RWPE2 (cell line): ENCODE results near the gene TSPAN4.

Source experiments
- ATAC-seq: fragments of 200-7000 bp; cut with Tn5 transposase; 3 replicates; pipeline ENCODE4 v1.9.1; 2021; ENCODE audit warnings: low read depth
- DNase-seq: peaks from one replicate; pipeline ENCODE4 v3.0.0-alpha.2; 2020; ENCODE audit warnings: low spot score
- H3K27ac ChIP-seq: fragments of 450-650 bp; 2 replicates; pipeline ENCODE4 v1.5.1; 2017; ENCODE audit warnings: mild to moderate bottlenecking; ENCODE audit not compliant: poor library complexity, severe bottlenecking
- H3K27me3 ChIP-seq: fragments of 250-450 bp; sonication (Bioruptor Pico); 2 replicates; pipeline ENCODE4 v1.5.1; 2021; ENCODE audit warnings: mild to moderate bottlenecking, moderate library complexity; ENCODE audit not compliant: insufficient read depth, poor library complexity, severe bottlenecking
- H3K36me3 ChIP-seq: fragments of 250-450 bp; sonication (Bioruptor Pico); 2 replicates; pipeline ENCODE4 v1.5.1; 2020; ENCODE audit warnings: low read depth, mild to moderate bottlenecking, moderate library complexity
- H3K4me1 ChIP-seq: fragments of 250-450 bp; sonication (Bioruptor Pico); 2 replicates; pipeline ENCODE4 v1.5.1; 2021; ENCODE audit warnings: mild to moderate bottlenecking, moderate library complexity; ENCODE audit not compliant: insufficient read depth, poor library complexity, severe bottlenecking
- H3K4me3 ChIP-seq: fragments of 250-450 bp; sonication (Bioruptor Pico); 2 replicates; pipeline ENCODE4 v1.5.1; 2021; ENCODE audit warnings: mild to moderate bottlenecking, moderate library complexity; ENCODE audit not compliant: severe bottlenecking
- H3K9me3 ChIP-seq: fragments of 250-450 bp; sonication (Bioruptor Pico); 2 replicates; pipeline ENCODE4 v1.5.1; 2021; ENCODE audit warnings: mild to moderate bottlenecking, moderate library complexity; ENCODE audit not compliant: severe bottlenecking
- TF ChIP-seq, protein P1 (sequence below): fragments of 450-650 bp; IDR thresholded peaks from one replicate; pipeline ENCODE4 v1.5.1; 2017; ENCODE audit warnings: mild to moderate bottlenecking, moderate library complexity; ENCODE audit not compliant: poor library complexity, severe bottlenecking

Gene TSPAN4

DNA sequence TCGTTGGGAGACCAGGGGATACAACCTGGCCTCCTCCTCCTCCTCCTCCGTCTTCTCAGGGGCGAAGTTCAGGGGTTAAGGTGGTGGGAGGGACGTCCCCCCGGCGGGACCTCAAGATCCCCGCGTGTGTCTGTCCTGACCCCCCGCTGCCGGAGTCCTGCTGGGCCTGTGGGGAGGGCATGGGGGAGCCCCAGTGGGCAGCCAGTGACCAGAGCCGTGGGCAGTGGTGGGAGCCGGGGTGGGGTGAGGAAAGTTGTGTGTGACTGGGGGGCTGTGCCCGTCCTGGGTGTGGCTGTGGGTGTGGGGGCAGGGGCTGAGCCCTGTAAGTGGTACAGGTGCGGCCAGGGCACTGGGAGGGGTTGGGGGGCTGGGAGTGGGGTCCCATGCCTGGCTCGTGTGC, 10.1 kb downstream of the TSPAN4 start:
- H3K4me1 ChIP-seq = no peaks in the 10 kb centered on the region
- peaks cover 9% of the 10 kb centered on the region for H3K36me3 ChIP-seq
- H3K27ac ChIP-seq = no peak overlapping the region
- no peak for DNase-seq
- ATAC-seq = no peak
- no peak overlapping the region for H3K4me3 ChIP-seq
- H3K27me3 ChIP-seq = no peaks in the 10 kb centered on the region
- TF ChIP-seq, protein P1, sequence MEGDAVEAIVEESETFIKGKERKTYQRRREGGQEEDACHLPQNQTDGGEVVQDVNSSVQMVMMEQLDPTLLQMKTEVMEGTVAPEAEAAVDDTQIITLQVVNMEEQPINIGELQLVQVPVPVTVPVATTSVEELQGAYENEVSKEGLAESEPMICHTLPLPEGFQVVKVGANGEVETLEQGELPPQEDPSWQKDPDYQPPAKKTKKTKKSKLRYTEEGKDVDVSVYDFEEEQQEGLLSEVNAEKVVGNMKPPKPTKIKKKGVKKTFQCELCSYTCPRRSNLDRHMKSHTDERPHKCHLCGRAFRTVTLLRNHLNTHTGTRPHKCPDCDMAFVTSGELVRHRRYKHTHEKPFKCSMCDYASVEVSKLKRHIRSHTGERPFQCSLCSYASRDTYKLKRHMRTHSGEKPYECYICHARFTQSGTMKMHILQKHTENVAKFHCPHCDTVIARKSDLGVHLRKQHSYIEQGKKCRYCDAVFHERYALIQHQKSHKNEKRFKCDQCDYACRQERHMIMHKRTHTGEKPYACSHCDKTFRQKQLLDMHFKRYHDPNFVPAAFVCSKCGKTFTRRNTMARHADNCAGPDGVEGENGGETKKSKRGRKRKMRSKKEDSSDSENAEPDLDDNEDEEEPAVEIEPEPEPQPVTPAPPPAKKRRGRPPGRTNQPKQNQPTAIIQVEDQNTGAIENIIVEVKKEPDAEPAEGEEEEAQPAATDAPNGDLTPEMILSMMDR = no peak
- no peaks in the 10 kb centered on the region for H3K9me3 ChIP-seq

DNA sequence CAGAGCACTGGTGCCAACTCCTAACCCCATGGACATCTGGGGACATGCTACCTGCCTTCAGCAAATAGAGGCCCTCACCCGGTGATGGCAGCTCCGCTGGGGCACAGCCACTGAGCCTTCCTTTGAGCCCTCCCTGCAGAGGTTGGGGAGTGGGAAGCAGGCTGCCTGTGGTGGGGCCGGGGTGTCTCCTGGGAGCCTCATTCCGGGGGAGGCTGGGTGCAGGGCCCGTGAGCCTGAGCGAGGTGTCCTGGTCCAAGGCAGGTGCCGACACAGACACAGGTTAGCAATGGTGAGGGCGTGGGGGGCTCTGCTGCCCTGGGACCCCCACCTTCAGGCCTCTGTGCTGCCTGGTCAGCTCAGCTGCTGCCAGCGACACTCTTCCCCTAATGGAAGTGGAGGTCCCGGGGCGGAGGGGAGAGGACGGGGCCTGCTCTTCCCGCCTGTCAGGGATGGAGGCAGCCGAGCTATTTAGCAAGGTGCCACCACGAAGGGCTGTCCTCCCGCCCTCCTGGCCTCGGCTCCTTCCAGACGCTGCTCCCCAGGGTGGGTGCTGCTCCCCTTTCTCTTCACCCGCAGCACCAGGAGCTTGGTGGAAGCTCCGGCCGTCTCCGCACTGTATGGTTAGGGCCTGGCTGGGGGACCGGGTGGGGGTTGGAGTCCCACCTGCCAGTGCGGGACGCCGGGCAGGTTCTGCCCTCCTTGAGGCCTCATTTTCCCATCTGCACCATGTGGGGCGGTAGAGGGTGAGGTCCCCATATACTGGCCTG, 11.2 kb downstream of the TSPAN4 start:
- Histone ChIP-seq H3K27ac (no peak overlapping the region), H3K4me1 (no peaks in the 10 kb centered on the region), H3K9me3 (no peaks in the 10 kb centered on the region), H3K36me3 (peaks cover 5% of the 10 kb centered on the region), H3K4me3 (no peak overlapping the region), H3K27me3 (no peaks in the 10 kb centered on the region)
- ATAC-seq (no peak), DNase-seq (no peak)
- TF ChIP-seq, protein P1 = no peak

DNA sequence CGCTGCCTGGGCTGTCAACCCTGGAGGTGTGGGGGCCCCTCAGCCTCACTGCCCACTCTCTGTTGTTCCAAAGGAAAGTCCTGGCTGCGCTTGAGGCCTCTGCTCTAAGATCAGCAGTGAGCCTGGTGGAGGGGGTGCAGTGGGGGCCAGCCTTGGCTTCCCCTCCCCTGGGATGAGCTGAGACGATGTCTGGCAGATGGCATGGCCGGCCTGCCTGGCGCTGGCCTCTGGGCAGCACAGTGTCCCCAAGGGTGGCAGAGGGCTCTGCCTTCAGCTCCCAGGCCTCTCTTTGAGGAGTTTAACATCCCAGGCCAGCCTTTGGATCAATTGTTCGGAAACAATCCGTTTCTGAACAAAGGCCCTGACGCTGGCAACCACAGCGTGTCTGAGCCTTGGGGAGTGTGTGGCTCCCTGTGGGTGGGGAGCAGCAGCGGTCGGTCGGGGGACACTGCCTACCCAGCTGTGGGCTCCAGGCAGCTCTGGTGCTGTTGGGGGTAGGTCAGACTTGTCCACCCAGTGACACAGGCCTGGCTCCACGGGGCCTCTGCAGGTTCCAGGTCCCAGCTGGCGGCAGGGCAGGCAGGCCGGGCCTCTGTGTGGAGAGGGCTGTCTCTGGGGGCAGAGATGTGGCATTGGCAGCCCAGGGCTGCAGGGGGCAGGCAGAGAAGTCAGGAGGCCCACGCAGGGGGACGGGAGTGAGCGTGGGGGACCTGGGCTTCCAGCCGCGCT, 12.1 kb downstream of the TSPAN4 start:
- Histone ChIP-seq H3K27me3 (no peaks in the 10 kb centered on the region), H3K9me3 (no peaks in the 10 kb centered on the region), H3K4me3 (no peak overlapping the region), H3K27ac (no peak overlapping the region), H3K36me3 (no peaks in the 10 kb centered on the region; the same call in 1 of the 2 replicates), H3K4me1 (no peaks in the 10 kb centered on the region)
- no peak for DNase-seq
- no peak for ATAC-seq
- TF ChIP-seq, protein P1 = no peak

DNA sequence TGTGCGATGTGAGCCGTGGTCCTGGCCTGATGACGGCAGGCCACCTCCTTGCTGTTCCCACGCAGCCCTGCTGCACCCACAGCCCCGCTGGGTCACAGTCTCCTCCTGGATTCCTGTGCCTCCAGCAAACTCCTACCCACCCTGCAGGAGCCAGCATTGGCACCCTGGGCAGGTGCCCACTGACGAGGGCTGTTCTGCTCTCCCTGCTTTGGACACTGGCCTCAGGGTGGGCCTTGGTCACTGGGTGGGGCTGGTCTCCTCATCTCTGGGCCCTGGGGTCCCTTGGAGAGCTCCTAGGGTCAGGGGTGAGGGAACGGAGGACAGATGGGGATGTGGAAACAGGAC, 12.7 kb downstream of the TSPAN4 start:
- Histone ChIP-seq H3K4me1 (no peaks in the 10 kb centered on the region), H3K36me3 (no peaks in the 10 kb centered on the region; the same call in 1 of the 2 replicates), H3K27ac (no peak overlapping the region), H3K27me3 (no peaks in the 10 kb centered on the region), H3K4me3 (no peak overlapping the region), H3K9me3 (no peaks in the 10 kb centered on the region)
- DNase-seq = no peak
- TF ChIP-seq, protein P1 = no peak
- ATAC-seq = no peak

DNA sequence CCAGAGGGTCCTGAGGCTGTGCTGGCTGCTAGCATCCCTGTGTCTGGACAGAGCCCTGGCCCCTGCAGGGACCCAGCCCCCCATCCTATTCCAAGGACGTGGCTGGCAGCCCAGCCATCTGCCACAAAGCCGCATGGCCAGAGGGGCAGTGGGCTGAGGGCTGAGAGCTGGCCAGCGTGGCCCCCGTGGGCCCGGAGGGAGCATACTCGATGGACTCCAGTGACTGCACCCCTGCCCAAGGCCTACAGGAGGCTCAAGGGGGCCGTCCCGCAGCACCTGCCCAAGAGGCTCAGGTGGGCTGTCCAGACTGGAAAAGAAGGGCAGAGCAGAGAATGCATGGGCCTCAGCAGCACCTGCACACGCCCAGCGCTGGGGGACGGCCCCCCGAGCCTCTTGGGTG, 13.1 kb downstream of the TSPAN4 start:
- no peaks in the 10 kb centered on the region for H3K9me3 ChIP-seq
- no peaks in the 10 kb centered on the region for H3K27me3 ChIP-seq
- TF ChIP-seq, protein P1 = no peak
- no peak overlapping the region for H3K27ac ChIP-seq
- H3K36me3 ChIP-seq = no peaks in the 10 kb centered on the region; the same call in 1 of the 2 replicates
- DNase-seq (no peak), ATAC-seq (no peak)
- no peaks in the 10 kb centered on the region for H3K4me1 ChIP-seq
- no peak overlapping the region for H3K4me3 ChIP-seq
